GM12878 (cell line): ENCODE data around the gene CHRNG. TPM values are rescaled to one million over a fixed set of nuclear protein-coding genes. Genes with fewer than 3 reads are reported as not detected.

Source experiments
- ATAC-seq: fragments of 200-7000 bp; cut with Tn5 transposase; 3 replicates; pipeline ENCODE4 v1.9.1; 2020; ENCODE audit warnings: mild to moderate bottlenecking, moderate library complexity
- BruUV-seq: library from RNA; stranded (reverse); fragments of 400-500 nt; replicated peaks from 2 replicates; lab custom pipeline; 2021; lab: Mats Ljungman, UMichigan
- CTCF ChIA-PET: fragments of 300-600 bp; sonication (Branson Sonifier 250); formaldehyde crosslinking; extraction: SDS; loops from one replicate; lab custom pipeline; 2021; ENCODE audit warnings: inconsistent platforms; lab: Yijun Ruan, JAX
- POLR2A ChIA-PET: fragments of 350-600 bp; formaldehyde crosslinking; extraction: SDS; loops from one replicate; lab custom pipeline; 2021; ENCODE audit warnings: inconsistent platforms; lab: Charles Lee
- RAD21 ChIA-PET: fragments of 300-600 bp; sonication (Branson Sonifier 250); formaldehyde crosslinking; loops from one replicate; lab custom pipeline; 2023; ENCODE audit warnings: antibody characterized with exemption; ENCODE audit not compliant: unreplicated experiment; lab: Charles Lee
- SMC1A ChIA-PET: fragments of 300-600 bp; sonication (Branson Sonifier 250); formaldehyde crosslinking; loops from one replicate; lab custom pipeline; 2023; ENCODE audit not compliant: unreplicated experiment, uncharacterized antibody; lab: Charles Lee
- DNase-seq: peaks from one replicate; pipeline ENCODE4 v3.0.0-alpha.2; 2011; ENCODE audit warnings: low read depth, low spot score
- FAIRE-seq: peaks from 3 replicates; lab custom pipeline; 2011; peaks lifted over from hg19 to GRCh38; lab: Jason Lieb, UNC
- H2AFZ ChIP-seq: 2 replicates; pipeline ENCODE4 v1.6.0; 2011; ENCODE audit warnings: low read depth, low read length, control low read depth; ENCODE audit not compliant: control insufficient read depth
- H3K27ac ChIP-seq: 2 replicates; pipeline ENCODE4 v1.5.1; 2011; ENCODE audit warnings: control low read depth; ENCODE audit not compliant: control insufficient read depth, insufficient read depth
- H3K27me3 ChIP-seq, 2 experiments: replicated peaks in 1 of 2; 2 replicates each; pipeline versions ENCODE4 v1.6.0 to v1.6.1; 2011; ENCODE audit warnings: low read length in 1 of 2; ENCODE audit not compliant: control insufficient read depth in 2 of 2, insufficient read depth in 2 of 2
- H3K36me3 ChIP-seq, 2 experiments: 2 replicates each; pipeline ENCODE4 v1.5.1; 2011; ENCODE audit warnings: low read length in 1 of 2; ENCODE audit not compliant: control insufficient read depth in 2 of 2, insufficient read depth in 2 of 2
- H3K4me1 ChIP-seq: 2 replicates; pipeline ENCODE4 v1.6.1; 2011; ENCODE audit warnings: mild to moderate bottlenecking, low read length, moderate library complexity, mixed read lengths; ENCODE audit not compliant: control insufficient read depth, insufficient read depth
- H3K4me2 ChIP-seq: 2 replicates; pipeline ENCODE4 v1.6.0; 2011; ENCODE audit warnings: control low read depth; ENCODE audit not compliant: control insufficient read depth, insufficient read depth
- H3K4me3 ChIP-seq: fragments of 200-600 bp; sonication (generic); 2 replicates; pipeline ENCODE4 v1.5.1; 2016
- H3K79me2 ChIP-seq: 2 replicates; pipeline ENCODE4 v1.6.0; 2011; ENCODE audit warnings: low read length; ENCODE audit not compliant: control insufficient read depth, insufficient read depth
- H3K9ac ChIP-seq: 2 replicates; pipeline ENCODE4 v1.8.0; 2011; ENCODE audit warnings: low read length, control low read depth, mixed read lengths; ENCODE audit not compliant: control insufficient read depth, insufficient read depth
- H3K9me3 ChIP-seq: replicated peaks from 3 replicates; pipeline ENCODE4 v1.5.1; 2011; ENCODE audit warnings: mild to moderate bottlenecking, low read length; ENCODE audit not compliant: control insufficient read depth, insufficient read depth
- H4K20me1 ChIP-seq: 2 replicates; pipeline ENCODE4 v1.6.0; 2011; ENCODE audit not compliant: control insufficient read depth, insufficient read depth
- CREM ChIP-seq: IDR thresholded peaks from 2 replicates; pipeline ENCODE4 v1.6.1; 2014; ENCODE audit warnings: antibody characterized with exemption, low read depth
- FOS ChIP-seq: IDR thresholded peaks from 3 replicates; pipeline ENCODE4 v1.6.1; 2011; ENCODE audit warnings: borderline replicate concordance; ENCODE audit not compliant: insufficient read length; ENCODE audit errors: extremely low read depth
- HDAC6 ChIP-seq: fragments of 200-600 bp; sonication (generic); IDR thresholded peaks from one replicate; pipeline ENCODE4 v1.8.0; 2017; ENCODE audit warnings: antibody characterized with exemption; ENCODE audit not compliant: unreplicated experiment
- RAD51 ChIP-seq: fragments of 450-650 bp; IDR thresholded peaks from 2 replicates; pipeline ENCODE4 v1.6.1; 2016; ENCODE audit warnings: moderate library complexity, mild to moderate bottlenecking, inconsistent platforms
- SUZ12 ChIP-seq: fragments of 200-600 bp; sonication (generic); IDR thresholded peaks from one replicate; pipeline ENCODE4 v1.6.1; 2018; ENCODE audit warnings: antibody characterized with exemption, mild to moderate bottlenecking; ENCODE audit not compliant: unreplicated experiment
- WGBS: methylation state at CpG from one replicate; pipeline ENCODE4 v1.1.6; 2016; ENCODE audit warnings: low lambda C conversion rate; ENCODE audit not compliant: insufficient replicate concordance, insufficient coverage; ENCODE audit errors: missing lambda C conversion rate; 5-methylcytosine and 5-hydroxymethylcytosine counted together
- in situ Hi-C: fragments of 300-500 bp; cut with MboI; formaldehyde crosslinking; loops from 9 replicates; pipeline ENCODE4 v1.14.3; 2018; ENCODE audit warnings: mixed read lengths
- intact Hi-C: fragments of 100-400 bp; cut with micrococcal nuclease; formaldehyde crosslinking; loops from one replicate; pipeline ENCODE4 v1.14.2; 2022; ENCODE audit not compliant: unreplicated experiment
- polyA plus RNA-seq, 11 experiments: library from polyadenylated mRNA; depleted of rRNA in 4 of 11; unstranded in 6 of 11; stranded (reverse) in 5 of 11; fragments of >200 nt; fragmentation: Nextera tagmentation in 4 of 11; fragmentation: Illumina TruSeq in 1 of 11; extraction: Ambion mirVana in 4 of 11; extraction: Trizol in 1 of 11; gene quantifications; 1 replicate in 1 of 11; 2 replicates in 10 of 11; pipeline versions ENCODE4 v1.2.1 to v1.2.3, GENCODE V29; 2011 to 2016; ENCODE audit warnings: inconsistent platforms in 2 of 11, missing spikeins in 2 of 11, low read depth in 1 of 11
- total RNA-seq, 4 experiments: library from RNA; depleted of rRNA in 3 of 4; stranded (reverse); fragments of >200 nt in 3 of 4; fragmentation: Illumina TruSeq in 1 of 4; extraction: Trizol in 1 of 4; gene quantifications; 2 replicates each; pipeline versions ENCODE4 v1.2.1 to v1.2.3, GENCODE V29; 2013 to 2021
- TF ChIP-seq, protein P1 (sequence below): fragments of 450-650 bp; conservative IDR thresholded peaks from 2 replicates; pipeline ENCODE4 v1.6.1; 2017; ENCODE audit warnings: mild to moderate bottlenecking, moderate library complexity

The CHRNG gene
- total and polyA plus RNA-seq, 10 of the 15 experiments (the other 5 are each of a cell fraction or from before 2014, with no cell fraction given), result 0.17 TPM; not detected in 9

DNA sequence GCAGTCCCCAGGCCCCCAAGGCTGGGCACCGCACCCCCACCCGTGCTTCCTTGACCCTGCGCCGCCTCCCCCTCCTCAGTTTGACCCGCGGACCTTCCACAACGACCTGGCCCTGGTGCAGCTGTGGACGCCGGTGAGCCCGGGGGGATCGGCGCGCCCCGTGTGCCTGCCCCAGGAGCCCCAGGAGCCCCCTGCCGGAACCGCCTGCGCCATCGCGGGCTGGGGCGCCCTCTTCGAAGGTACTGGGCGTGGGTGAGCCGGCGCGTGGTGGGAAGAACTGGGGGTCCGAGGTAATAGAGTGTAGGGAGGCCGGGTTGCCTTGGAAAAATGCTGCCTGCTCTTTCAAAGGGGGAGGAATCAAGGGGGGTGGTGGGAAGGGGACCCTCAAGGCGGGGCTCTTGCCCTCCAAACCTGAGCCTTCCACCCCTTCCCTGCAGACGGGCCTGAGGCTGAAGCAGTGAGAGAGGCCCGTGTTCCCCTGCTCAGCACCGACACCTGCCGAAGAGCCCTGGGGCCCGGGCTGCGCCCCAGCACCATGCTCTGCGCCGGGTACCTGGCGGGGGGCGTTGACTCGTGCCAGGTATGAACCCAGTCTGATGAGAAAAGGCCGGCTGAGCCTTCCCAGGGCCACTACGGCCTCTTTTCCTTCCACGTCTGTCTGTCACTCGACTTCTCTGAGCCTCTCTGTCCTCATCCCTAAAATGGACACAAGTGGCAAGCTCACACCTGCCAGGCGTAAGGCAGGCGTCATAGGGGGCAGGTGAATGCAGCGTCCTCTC is 16.7 kb upstream of the CHRNG start:
- DNase-seq (no peak), ATAC-seq (no peak; the same call in 2 of the 3 replicates), FAIRE-seq (no peak)
- no peaks in the 10 kb centered on the region for H3K9me3 ChIP-seq
- no peak overlapping the region for H3K9ac ChIP-seq
- H3K36me3 ChIP-seq, result no peaks in the 10 kb centered on the region
- no TSS peak for BruUV-seq
- POLR2A ChIA-PET, result no interaction called here
- H2AFZ ChIP-seq, result no peak overlapping the region
- in situ Hi-C loops, result no loop called here
- 23% methylated on average over 36 of the region's 46 CpGs for WGBS
- no peak overlapping the region for H3K27ac ChIP-seq
- CTCF ChIA-PET, result interaction anchor here (1.2 kb wide), 1 partner anchor 9 kb away, joined by 3 read pairs; no protein-coding TSS in a partner anchor
- SMC1A ChIA-PET, result no interaction called here
- no peak for TF ChIP-seq HDAC6
- TF ChIP-seq FOS, result no peak
- TF ChIP-seq CREM, result no peak
- no peak for TF ChIP-seq SUZ12
- TF ChIP-seq, protein P1, sequence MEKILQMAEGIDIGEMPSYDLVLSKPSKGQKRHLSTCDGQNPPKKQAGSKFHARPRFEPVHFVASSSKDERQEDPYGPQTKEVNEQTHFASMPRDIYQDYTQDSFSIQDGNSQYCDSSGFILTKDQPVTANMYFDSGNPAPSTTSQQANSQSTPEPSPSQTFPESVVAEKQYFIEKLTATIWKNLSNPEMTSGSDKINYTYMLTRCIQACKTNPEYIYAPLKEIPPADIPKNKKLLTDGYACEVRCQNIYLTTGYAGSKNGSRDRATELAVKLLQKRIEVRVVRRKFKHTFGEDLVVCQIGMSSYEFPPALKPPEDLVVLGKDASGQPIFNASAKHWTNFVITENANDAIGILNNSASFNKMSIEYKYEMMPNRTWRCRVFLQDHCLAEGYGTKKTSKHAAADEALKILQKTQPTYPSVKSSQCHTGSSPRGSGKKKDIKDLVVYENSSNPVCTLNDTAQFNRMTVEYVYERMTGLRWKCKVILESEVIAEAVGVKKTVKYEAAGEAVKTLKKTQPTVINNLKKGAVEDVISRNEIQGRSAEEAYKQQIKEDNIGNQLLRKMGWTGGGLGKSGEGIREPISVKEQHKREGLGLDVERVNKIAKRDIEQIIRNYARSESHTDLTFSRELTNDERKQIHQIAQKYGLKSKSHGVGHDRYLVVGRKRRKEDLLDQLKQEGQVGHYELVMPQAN, result no peak
- no peak for TF ChIP-seq RAD51
- TF ChIP-seq, all 136 proteins: peak for 0
- H4K20me1 ChIP-seq, result no peaks in the 10 kb centered on the region
- no peaks in the 10 kb centered on the region for H3K4me1 ChIP-seq
- intact Hi-C loops, result no loop called here
- RAD21 ChIA-PET, result no interaction called here
- no peak overlapping the region for H3K4me3 ChIP-seq
- peaks cover 3 to 6% of the 10 kb centered on the region in 2 experiments; a peak in 3 of 4 replicates for H3K27me3 ChIP-seq
- no peaks in the 10 kb centered on the region for H3K79me2 ChIP-seq
- no peak overlapping the region for H3K4me2 ChIP-seq
